HCT116 (cell line): ENCODE measurements around the gene SIRPB1. TPM values are rescaled to one million over a fixed set of nuclear protein-coding genes. Genes with fewer than 3 reads are reported as not detected.

Source experiments
- ATAC-seq: fragments of 200-7000 bp; cut with Tn5 transposase; 2 replicates; pipeline ENCODE4 v1.9.1; 2020; ENCODE audit warnings: mild to moderate bottlenecking, moderate library complexity
- BruUV-seq: library from RNA; stranded (reverse); fragments of 400-500 nt; replicated peaks from 2 replicates; lab custom pipeline; 2021; lab: Mats Ljungman, UMichigan
- CTCF ChIA-PET: fragments of 300-600 bp; sonication (Branson Sonifier 250); formaldehyde crosslinking; loops from one replicate; lab custom pipeline; 2021; ENCODE audit warnings: antibody characterized with exemption; lab: Charles Lee
- POLR2A ChIA-PET: fragments of 300-600, 350-600 bp; sonication (Branson Sonifier 250); formaldehyde crosslinking; loops from one replicate; lab custom pipeline; 2021; ENCODE audit warnings: antibody characterized with exemption; lab: Charles Lee
- RAD21 ChIA-PET, 2 experiments: fragments of 300-600 bp; sonication (Branson Sonifier 250); formaldehyde crosslinking; loops; one replicate each; lab custom pipeline; 2023; ENCODE audit warnings: low total read pairs in 2 of 2; ENCODE audit not compliant: uncharacterized antibody in 2 of 2, unreplicated experiment in 2 of 2, low non-redundant PET in 1 of 2; lab: Charles Lee
- DNase-seq: peaks from one replicate; pipeline ENCODE4 v3.0.0-alpha.2; 2010; ENCODE audit warnings: low read depth, low spot score
- H2AFZ ChIP-seq: fragments of 200-600 bp; shearing (Covaris generic), sonication (generic); 2 replicates; pipeline ENCODE4 v1.6.1; 2017; ENCODE audit warnings: low read depth, mixed run types, mixed read lengths, antibody characterized with exemption, low read length; ENCODE audit not compliant: poor library complexity, severe bottlenecking
- H3K27ac ChIP-seq: 2 replicates; pipeline ENCODE4 v1.5.1; 2012; ENCODE audit warnings: low read depth, low read length
- H3K27me3 ChIP-seq: fragments of 200-600 bp; sonication (generic); 2 replicates; pipeline ENCODE4 v1.6.1; 2016; ENCODE audit warnings: mixed run types, low read length, mixed read lengths; ENCODE audit not compliant: insufficient read depth
- H3K36me3 ChIP-seq, 2 experiments: fragments of 200-500 bp in 1 of 2; fragments of 200-600 bp in 1 of 2; sonication (Bioruptor generic) in 1 of 2; sonication (generic) in 1 of 2; 2 replicates each; pipeline versions ENCODE4 v1.5.1 to v1.6.1; 2014 to 2016; ENCODE audit warnings: low read length in 2 of 2, inconsistent platforms in 1 of 2, mixed read lengths in 1 of 2, mixed run types in 1 of 2; ENCODE audit not compliant: insufficient read depth in 2 of 2, control insufficient read depth in 1 of 2
- H3K4me1 ChIP-seq, 2 experiments: fragments of 200-600 bp in 1 of 2; sonication (generic) in 1 of 2; 2 replicates each; pipeline versions ENCODE4 v1.5.1 to v1.6.1; 2012 to 2017; ENCODE audit warnings: low read length in 2 of 2, inconsistent platforms in 1 of 2, mild to moderate bottlenecking in 1 of 2, mixed read lengths in 1 of 2, mixed run types in 1 of 2, moderate library complexity in 1 of 2; ENCODE audit not compliant: insufficient read depth in 2 of 2, control insufficient read depth in 1 of 2
- H3K4me2 ChIP-seq: fragments of 200-600 bp; sonication (generic); 2 replicates; pipeline ENCODE4 v1.6.1; 2017; ENCODE audit warnings: mixed run types, low read length, mixed read lengths
- H3K4me3 ChIP-seq, 2 experiments: fragments of 200-600 bp in 1 of 2; sonication (generic) in 1 of 2; replicated peaks in 1 of 2; 2 replicates each; pipeline ENCODE4 v1.5.1; 2011 to 2016; ENCODE audit warnings: low read length in 2 of 2, control low read depth in 1 of 2, low read depth in 1 of 2, mild to moderate bottlenecking in 1 of 2, mixed read lengths in 1 of 2, mixed run types in 1 of 2
- H3K79me2 ChIP-seq: fragments of 200-600 bp; sonication (generic); 2 replicates; pipeline ENCODE4 v1.6.1; 2017; ENCODE audit warnings: mild to moderate bottlenecking, mixed run types, low read length, moderate library complexity, mixed read lengths; ENCODE audit not compliant: insufficient read depth
- H3K9ac ChIP-seq: fragments of 200-600 bp; sonication (generic); 2 replicates; pipeline ENCODE4 v1.6.1; 2016; ENCODE audit warnings: low read length, mixed read lengths
- H3K9me2 ChIP-seq: fragments of 200-600 bp; sonication (generic), shearing (Covaris generic); 2 replicates; pipeline ENCODE4 v1.6.1; 2017; ENCODE audit warnings: mixed run types, mild to moderate bottlenecking, moderate library complexity; ENCODE audit not compliant: insufficient read depth
- H3K9me3 ChIP-seq, 2 experiments: fragments of 200-500 bp in 1 of 2; fragments of 200-600 bp in 1 of 2; sonication (Bioruptor generic) in 1 of 2; sonication (generic) in 1 of 2; 2 replicates each; pipeline ENCODE4 v1.6.1; 2014 to 2017; ENCODE audit warnings: low read length in 2 of 2, mixed read lengths in 2 of 2, inconsistent platforms in 1 of 2, low read depth in 1 of 2, mild to moderate bottlenecking in 1 of 2, mixed run types in 1 of 2, moderate library complexity in 1 of 2; ENCODE audit not compliant: control insufficient read depth in 1 of 2, insufficient read depth in 1 of 2
- H4K20me1 ChIP-seq: fragments of 200-600 bp; sonication (generic), shearing (Covaris generic); 2 replicates; pipeline ENCODE4 v1.6.1; 2017; ENCODE audit warnings: mixed run types, mild to moderate bottlenecking, moderate library complexity; ENCODE audit not compliant: insufficient read depth
- CBX3 ChIP-seq: IDR thresholded peaks from 2 replicates; pipeline ENCODE4 v1.6.1; 2012; ENCODE audit warnings: low read depth
- CEBPB ChIP-seq: IDR thresholded peaks from 2 replicates; pipeline ENCODE4 v1.6.1; 2012; ENCODE audit warnings: low read depth
- CTCF ChIP-seq, 3 experiments: fragments of 200-600 bp in 1 of 3; sonication (generic) in 1 of 3; IDR thresholded peaks in 2 of 3; conservative IDR thresholded peaks in 1 of 3; 2 replicates each; pipeline ENCODE4 v1.5.1; 2012 to 2017; ENCODE audit warnings: low read depth in 2 of 3, low read length in 2 of 3, antibody characterized with exemption in 1 of 3, borderline replicate concordance in 1 of 3, control low read depth in 1 of 3, mild to moderate bottlenecking in 1 of 3, mixed read lengths in 1 of 3, mixed run types in 1 of 3, moderate library complexity in 1 of 3; ENCODE audit not compliant: insufficient read depth in 1 of 3
- ELF1 ChIP-seq: IDR thresholded peaks from 2 replicates; pipeline ENCODE4 v1.6.1; 2012; ENCODE audit warnings: low read depth, borderline replicate concordance
- EZH2 ChIP-seq: fragments of 200-600 bp; sonication (generic); IDR thresholded peaks from 2 replicates; pipeline ENCODE4 v1.6.1; 2017; ENCODE audit warnings: antibody characterized with exemption, mixed run types
- EZH2phosphoT487 ChIP-seq: fragments of 200-600 bp; IDR thresholded peaks from 2 replicates; pipeline ENCODE4 v1.6.1; 2018; ENCODE audit warnings: antibody characterized with exemption, borderline replicate concordance
- FOSL1 ChIP-seq: IDR thresholded peaks from 2 replicates; pipeline ENCODE4 v1.6.1; 2012; ENCODE audit warnings: low read depth
- JUND ChIP-seq: IDR thresholded peaks from 2 replicates; pipeline ENCODE4 v1.6.1; 2012
- MAX ChIP-seq: IDR thresholded peaks from 2 replicates; pipeline ENCODE4 v1.6.1; 2012
- RAD21 ChIP-seq: IDR thresholded peaks from 2 replicates; pipeline ENCODE4 v1.6.1; 2012; ENCODE audit warnings: low read depth, mild to moderate bottlenecking
- REST ChIP-seq: IDR thresholded peaks from 2 replicates; pipeline ENCODE4 v1.6.1; 2012; ENCODE audit warnings: low read depth
- SIN3A ChIP-seq: IDR thresholded peaks from 2 replicates; pipeline ENCODE4 v1.6.1; 2012; ENCODE audit warnings: low read depth
- SP1 ChIP-seq: IDR thresholded peaks from 2 replicates; pipeline ENCODE4 v1.6.1; 2012; ENCODE audit warnings: low read depth
- ZBTB33 ChIP-seq: IDR thresholded peaks from 2 replicates; pipeline ENCODE4 v1.6.1; 2011; ENCODE audit warnings: mild to moderate bottlenecking, low read length, moderate library complexity; ENCODE audit not compliant: insufficient replicate concordance; ENCODE audit errors: extremely low read depth
- ZNF274 ChIP-seq: fragments of 200-500 bp; sonication (Bioruptor generic); IDR thresholded peaks from 2 replicates; pipeline ENCODE4 v1.6.1; 2014; ENCODE audit warnings: mild to moderate bottlenecking, low read depth, low read length, inconsistent platforms
- intact Hi-C: fragments of 100-400 bp; cut with micrococcal nuclease; formaldehyde crosslinking; loops from 2 replicates; pipeline ENCODE4 v1.10.0; 2022
- total RNA-seq: library from RNA; stranded (reverse); gene quantifications from one replicate; pipeline ENCODE4 v1.2.1, GENCODE V29; 2021; ENCODE audit not compliant: unreplicated experiment

SIRPB1 gene
- total RNA-seq, 1 experiment from 2014 or later = 1.9 TPM

GRCh38 chr20:1635291-1635979, 15.6 kb upstream of the SIRPB1 start:
- no peaks in the 10 kb centered on the region for H4K20me1 ChIP-seq
- no peaks in the 10 kb centered on the region for H3K9me3 ChIP-seq
- no peak overlapping the region for H3K4me2 ChIP-seq
- peaks cover 8 to 10% of the 10 kb centered on the region in 2 experiments for H3K4me1 ChIP-seq
- H3K27me3 ChIP-seq = no peaks in the 10 kb centered on the region
- ATAC-seq (no peak), DNase-seq (no peak)
- intact Hi-C loops = no loop called here
- no peaks in the 10 kb centered on the region for H3K9me2 ChIP-seq
- TF ChIP-seq SIN3A (no peak), CBX3 (no peak), FOSL1 (no peak), ELF1 (no peak), REST (no peak), EZH2phosphoT487 (no peak), SP1 (no peak), CTCF (IDR thresholded peaks at IDR 0.05 in 2 of 3, conservative IDR thresholded peaks at IDR 0.05 in 1 of 3; ENCODE audit: borderline replicate concordance in 1 of 3, insufficient read depth in 1 of 3, low read depth in 2 of 3, low read length in 2 of 3) (no peak), MAX (no peak), EZH2 (no peak), ZBTB33 (no peak), CEBPB (no peak), JUND (no peak), RAD21 (no peak), ZNF274 (no peak)
- no peak overlapping the region for H3K27ac ChIP-seq
- no peak overlapping the region for H3K4me3 ChIP-seq
- no peaks in the 10 kb centered on the region for H3K79me2 ChIP-seq
- BruUV-seq = no TSS peak
- RAD21 ChIA-PET = no interaction called here
- H3K36me3 ChIP-seq = no peaks in the 10 kb centered on the region
- POLR2A ChIA-PET = no interaction called here
- no peak overlapping the region for H3K9ac ChIP-seq
- CTCF ChIA-PET = no interaction called here
- H2AFZ ChIP-seq = no peak overlapping the region
